WTC11 (cell line): ENCODE data around the gene MYL7. TPM values are rescaled to one million over a fixed set of nuclear protein-coding genes. Genes with fewer than 3 reads are reported as not detected.

ENCODE experiments used
- ATAC-seq: fragments of 200-7000 bp; cut with Tn5 transposase; 2 replicates; pipeline ENCODE4 v1.10.0; 2021; ENCODE audit warnings: mild to moderate bottlenecking, moderate library complexity
- CTCF ChIA-PET: fragments of 300-600 bp; sonication (Branson Sonifier 250); formaldehyde crosslinking; loops from one replicate; lab custom pipeline; 2021; ENCODE audit warnings: antibody characterized with exemption; lab: Charles Lee
- POLR2A ChIA-PET: fragments of 350-600 bp; sonication (Branson Sonifier 250); formaldehyde crosslinking; loops from one replicate; lab custom pipeline; 2021; ENCODE audit warnings: antibody characterized with exemption; lab: Charles Lee
- DNase-seq: peaks from one replicate; pipeline ENCODE4 v3.0.0; 2021; ENCODE audit warnings: low spot score
- H3K27ac Mint-ChIP-seq: 2 replicates; pipeline ENCODE4 v1.8.0; 2021; ENCODE audit warnings: mixed read lengths
- H3K27me3 Mint-ChIP-seq: 2 replicates; pipeline ENCODE4 v1.8.0; 2021; ENCODE audit warnings: low read depth, mild to moderate bottlenecking, moderate library complexity, mixed read lengths
- H3K36me3 Mint-ChIP-seq: 2 replicates; pipeline ENCODE4 v1.8.0; 2021; ENCODE audit warnings: mixed read lengths
- H3K4me1 Mint-ChIP-seq: 2 replicates; pipeline ENCODE4 v1.8.0; 2022; ENCODE audit warnings: mixed read lengths
- H3K4me3 Mint-ChIP-seq: 2 replicates; pipeline ENCODE4 v1.8.0; 2021; ENCODE audit warnings: mild to moderate bottlenecking, moderate library complexity, mixed read lengths
- H3K9me3 Mint-ChIP-seq: 2 replicates; pipeline ENCODE4 v1.8.0; 2021; ENCODE audit warnings: mixed read lengths
- CBFB ChIP-seq: sonication (generic); formaldehyde crosslinking; IDR thresholded peaks from 2 replicates; pipeline ENCODE4 v1.8.1; 2022; ENCODE audit warnings: mild to moderate bottlenecking, low read depth, missing genetic modification reagents
- CREM ChIP-seq: sonication (generic); formaldehyde crosslinking; IDR thresholded peaks from 2 replicates; pipeline ENCODE4 v1.8.1; 2022; ENCODE audit warnings: mild to moderate bottlenecking, missing genetic modification reagents, moderate library complexity
- EMX1 ChIP-seq: fragments of 250-450 bp; sonication (Bioruptor Pico); IDR thresholded peaks from 2 replicates; pipeline ENCODE4 v1.8.0; 2021; ENCODE audit warnings: mild to moderate bottlenecking
- ESRRA ChIP-seq: sonication (generic); formaldehyde crosslinking; IDR thresholded peaks from 2 replicates; pipeline ENCODE4 v1.8.1; 2022; ENCODE audit warnings: mild to moderate bottlenecking, missing genetic modification reagents, borderline replicate concordance
- HMGA2 ChIP-seq: fragments of 250-450 bp; sonication (Bioruptor Pico); IDR thresholded peaks from 2 replicates; pipeline ENCODE4 v1.4.0; 2021; ENCODE audit warnings: mild to moderate bottlenecking, moderate library complexity
- JAZF1 ChIP-seq: fragments of 250-450 bp; sonication (Bioruptor Pico); IDR thresholded peaks from 2 replicates; pipeline ENCODE4 v1.9.0; 2021; ENCODE audit warnings: moderate library complexity, mild to moderate bottlenecking, inconsistent platforms
- JUN ChIP-seq: sonication (generic); formaldehyde crosslinking; IDR thresholded peaks from 2 replicates; pipeline ENCODE4 v1.8.0; 2023; ENCODE audit warnings: mild to moderate bottlenecking, missing genetic modification reagents
- NFATC4 ChIP-seq: fragments of 250-450 bp; sonication (Bioruptor Pico); IDR thresholded peaks from 2 replicates; pipeline ENCODE4 v1.9.0; 2021; ENCODE audit warnings: mild to moderate bottlenecking
- ZNF263 ChIP-seq: sonication (generic); formaldehyde crosslinking; IDR thresholded peaks from 2 replicates; pipeline ENCODE4 v1.8.1; 2022; ENCODE audit warnings: low read depth, mild to moderate bottlenecking, moderate library complexity, missing genetic modification reagents
- ZNF396 ChIP-seq: fragments of 250-450 bp; sonication (Bioruptor Pico); IDR thresholded peaks from 2 replicates; pipeline ENCODE4 v1.8.0; 2021; ENCODE audit warnings: mild to moderate bottlenecking, moderate library complexity, borderline replicate concordance
- ZNF423 ChIP-seq: fragments of 250-450 bp; sonication (Bioruptor Pico); IDR thresholded peaks from 2 replicates; pipeline ENCODE4 v2.1.2; 2022; ENCODE audit warnings: mild to moderate bottlenecking, moderate library complexity
- ZNF671 ChIP-seq: fragments of 250-450 bp; sonication (Bioruptor Pico); IDR thresholded peaks from 2 replicates; pipeline ENCODE4 v1.8.0; 2021; ENCODE audit warnings: mild to moderate bottlenecking
- total RNA-seq: library from RNA; stranded (reverse); gene quantifications from 3 replicates; pipeline ENCODE4 v1.2.3, GENCODE V29; 2021
- TF ChIP-seq, protein P1 (sequence below): sonication (generic); formaldehyde crosslinking; IDR thresholded peaks from 2 replicates; pipeline ENCODE4 v1.8.0; 2022; ENCODE audit warnings: mild to moderate bottlenecking, missing genetic modification reagents
- TF ChIP-seq, protein P2 (sequence below): fragments of 250-450 bp; sonication (Bioruptor Pico); conservative IDR thresholded peaks from 2 replicates; pipeline ENCODE4 v1.9.0; 2021; ENCODE audit warnings: mild to moderate bottlenecking
- TF ChIP-seq, protein P3 (sequence below): fragments of 250-450 bp; sonication (Bioruptor Pico); IDR thresholded peaks from 2 replicates; pipeline ENCODE4 v1.9.0; 2021; ENCODE audit warnings: moderate library complexity, mild to moderate bottlenecking, inconsistent platforms, borderline replicate concordance
- TF ChIP-seq, protein P4 (sequence below): sonication (generic); formaldehyde crosslinking; IDR thresholded peaks from 2 replicates; pipeline ENCODE4 v1.8.0; 2022; ENCODE audit warnings: mild to moderate bottlenecking, missing genetic modification reagents
- TF ChIP-seq, protein P5 (sequence below): sonication (generic); formaldehyde crosslinking; IDR thresholded peaks from 2 replicates; pipeline ENCODE4 v1.8.1; 2022; ENCODE audit warnings: mild to moderate bottlenecking, moderate library complexity, missing genetic modification reagents
- TF ChIP-seq, protein P6 (sequence below): fragments of 250-450 bp; sonication (Bioruptor Pico); IDR thresholded peaks from 2 replicates; pipeline ENCODE4 v2.1.2; 2022; ENCODE audit warnings: mild to moderate bottlenecking, moderate library complexity
- TF ChIP-seq, protein P7 (sequence below): sonication (generic); formaldehyde crosslinking; IDR thresholded peaks from 2 replicates; pipeline ENCODE4 v1.8.0; 2023; ENCODE audit warnings: missing genetic modification reagents, mild to moderate bottlenecking, borderline replicate concordance
- TF ChIP-seq, protein P8 (sequence below): sonication (generic); formaldehyde crosslinking; IDR thresholded peaks from 2 replicates; pipeline ENCODE4 v1.8.0; 2023; ENCODE audit warnings: mild to moderate bottlenecking, missing genetic modification reagents

Gene MYL7
- total RNA-seq, 1 experiment from 2014 or later = 0.90 TPM

DNA sequence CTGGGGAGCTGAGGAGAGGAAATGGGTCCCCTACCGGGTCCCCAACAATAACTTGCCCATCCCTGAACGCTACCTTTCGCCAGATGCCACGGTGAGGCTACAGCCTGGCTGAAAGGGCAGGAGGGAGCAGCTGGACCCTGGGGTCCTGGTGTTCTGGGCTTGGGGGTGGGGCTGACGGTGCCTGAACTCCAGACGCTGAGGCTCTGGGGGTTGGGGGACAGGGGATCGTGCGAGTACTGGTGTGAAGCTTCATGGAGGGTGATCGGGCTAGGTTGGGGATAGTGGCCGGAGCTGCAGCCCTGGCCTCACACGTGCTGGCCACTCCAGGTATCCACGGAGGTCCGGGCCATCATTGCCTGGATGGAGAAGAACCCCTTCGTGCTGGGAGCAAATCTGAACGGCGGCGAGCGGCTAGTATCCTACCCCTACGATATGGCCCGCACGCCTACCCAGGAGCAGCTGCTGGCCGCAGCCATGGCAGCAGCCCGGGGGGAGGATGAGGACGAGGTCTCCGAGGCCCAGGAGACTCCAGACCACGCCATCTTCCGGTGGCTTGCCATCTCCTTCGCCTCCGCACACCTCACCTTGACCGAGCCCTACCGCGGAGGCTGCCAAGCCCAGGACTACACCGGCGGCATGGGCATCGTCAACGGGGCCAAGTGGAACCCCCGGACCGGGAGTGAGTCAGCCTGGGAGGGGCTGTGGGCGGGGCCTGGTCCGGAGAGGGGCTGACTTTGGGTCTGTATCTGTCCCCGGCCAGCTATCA, 28.7 kb downstream of the MYL7 start (continued):
- TF ChIP-seq, protein P1, sequence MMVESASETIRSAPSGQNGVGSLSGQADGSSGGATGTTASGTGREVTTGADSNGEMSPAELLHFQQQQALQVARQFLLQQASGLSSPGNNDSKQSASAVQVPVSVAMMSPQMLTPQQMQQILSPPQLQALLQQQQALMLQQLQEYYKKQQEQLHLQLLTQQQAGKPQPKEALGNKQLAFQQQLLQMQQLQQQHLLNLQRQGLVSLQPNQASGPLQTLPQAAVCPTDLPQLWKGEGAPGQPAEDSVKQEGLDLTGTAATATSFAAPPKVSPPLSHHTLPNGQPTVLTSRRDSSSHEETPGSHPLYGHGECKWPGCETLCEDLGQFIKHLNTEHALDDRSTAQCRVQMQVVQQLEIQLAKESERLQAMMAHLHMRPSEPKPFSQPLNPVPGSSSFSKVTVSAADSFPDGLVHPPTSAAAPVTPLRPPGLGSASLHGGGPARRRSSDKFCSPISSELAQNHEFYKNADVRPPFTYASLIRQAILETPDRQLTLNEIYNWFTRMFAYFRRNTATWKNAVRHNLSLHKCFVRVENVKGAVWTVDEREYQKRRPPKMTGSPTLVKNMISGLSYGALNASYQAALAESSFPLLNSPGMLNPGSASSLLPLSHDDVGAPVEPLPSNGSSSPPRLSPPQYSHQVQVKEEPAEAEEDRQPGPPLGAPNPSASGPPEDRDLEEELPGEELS = no peak
- TF ChIP-seq ZNF671 = no peak
- TF ChIP-seq, protein P2, sequence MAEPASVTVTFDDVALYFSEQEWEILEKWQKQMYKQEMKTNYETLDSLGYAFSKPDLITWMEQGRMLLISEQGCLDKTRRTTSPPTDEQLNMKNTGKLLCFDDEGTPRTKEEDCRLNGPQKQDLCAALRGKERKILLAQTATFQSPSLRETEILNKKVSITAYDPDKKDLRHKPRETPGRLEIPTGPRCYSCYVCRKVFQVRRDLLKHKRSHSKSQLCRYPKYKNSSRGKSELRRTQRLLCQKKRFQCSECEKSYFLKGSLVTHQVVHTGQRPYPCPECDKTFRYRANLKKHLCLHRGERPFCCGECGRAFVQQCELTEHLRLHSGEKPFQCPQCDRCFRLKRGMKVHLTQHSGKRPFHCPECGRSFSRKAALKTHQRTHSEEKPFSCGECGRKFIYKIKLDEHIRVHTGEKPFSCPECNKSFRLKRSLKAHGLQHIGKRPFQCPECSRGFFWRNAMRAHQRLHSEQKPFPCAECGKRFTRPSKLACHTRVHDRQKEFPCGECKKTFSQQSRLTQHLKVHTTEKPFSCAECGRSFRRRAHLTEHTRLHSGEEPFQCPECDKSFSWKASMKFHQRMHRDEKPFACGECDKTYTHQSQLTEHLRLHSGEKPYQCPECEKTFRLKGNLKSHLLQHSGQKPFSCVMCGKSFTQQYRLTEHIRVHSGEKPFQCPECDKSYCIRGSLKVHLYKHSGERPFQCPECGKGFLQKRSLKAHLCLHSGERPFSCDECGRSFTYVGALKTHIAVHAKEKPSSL = no peak

DNA sequence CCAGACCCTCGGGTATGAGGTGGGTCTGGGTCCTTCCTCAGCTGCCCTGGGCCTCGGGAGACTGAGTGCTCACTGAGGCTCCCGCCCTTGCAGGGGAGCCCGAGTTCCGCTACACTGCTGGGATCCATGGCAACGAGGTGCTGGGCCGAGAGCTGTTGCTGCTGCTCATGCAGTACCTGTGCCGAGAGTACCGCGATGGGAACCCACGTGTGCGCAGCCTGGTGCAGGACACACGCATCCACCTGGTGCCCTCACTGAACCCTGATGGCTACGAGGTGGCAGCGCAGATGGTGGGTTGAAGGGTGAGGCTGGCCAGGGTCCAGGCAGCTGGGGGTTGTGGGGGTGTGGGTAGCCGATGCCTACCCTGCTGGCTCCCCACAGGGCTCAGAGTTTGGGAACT, 29.4 kb downstream of the MYL7 start:
- POLR2A ChIA-PET = interaction anchor here (0.6 to 1.5 kb wide), 2 partner anchors 46 to 318 kb away, joined by 3 read pairs; no protein-coding TSS in a partner anchor

More for the DNA sequence above, 29.4 kb downstream of the MYL7 start:
- ATAC-seq (no peak), DNase-seq (no peak)
- CTCF ChIA-PET = interaction anchor here (2.0 kb wide), 1 partner anchor 11 kb away, joined by 13 read pairs; the partner anchor contains the start of gene POLD2
- H3K4me3 Mint-ChIP-seq = no peak overlapping the region
- no peaks in the 10 kb centered on the region for H3K27me3 Mint-ChIP-seq
- TF ChIP-seq ZNF396 (CRISPR knock-in tag) (no peak), CREM (no peak), JAZF1 (CRISPR knock-in tag) (no peak), EMX1 (CRISPR knock-in tag) (no peak), ESRRA (CRISPR knock-in tag) (no peak), ZNF263 (CRISPR knock-in tag) (no peak), NFATC4 (CRISPR knock-in tag) (no peak), ZNF423 (CRISPR knock-in tag) (no peak), JUN (CRISPR knock-in tag) (no peak), CBFB (no peak), HMGA2 (CRISPR knock-in tag) (no peak)
- TF ChIP-seq, protein P3, sequence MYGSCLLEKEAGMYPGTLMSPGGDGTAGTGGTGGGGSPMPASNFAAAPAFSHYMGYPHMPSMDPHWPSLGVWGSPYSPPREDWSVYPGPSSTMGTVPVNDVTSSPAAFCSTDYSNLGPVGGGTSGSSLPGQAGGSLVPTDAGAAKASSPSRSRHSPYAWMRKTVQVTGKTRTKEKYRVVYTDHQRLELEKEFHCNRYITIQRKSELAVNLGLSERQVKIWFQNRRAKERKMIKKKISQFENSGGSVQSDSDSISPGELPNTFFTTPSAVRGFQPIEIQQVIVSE (CRISPR knock-in tag) = no peak
- TF ChIP-seq, protein P4, sequence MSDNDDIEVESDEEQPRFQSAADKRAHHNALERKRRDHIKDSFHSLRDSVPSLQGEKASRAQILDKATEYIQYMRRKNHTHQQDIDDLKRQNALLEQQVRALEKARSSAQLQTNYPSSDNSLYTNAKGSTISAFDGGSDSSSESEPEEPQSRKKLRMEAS (CRISPR knock-in tag) = no peak
- TF ChIP-seq, protein P5, sequence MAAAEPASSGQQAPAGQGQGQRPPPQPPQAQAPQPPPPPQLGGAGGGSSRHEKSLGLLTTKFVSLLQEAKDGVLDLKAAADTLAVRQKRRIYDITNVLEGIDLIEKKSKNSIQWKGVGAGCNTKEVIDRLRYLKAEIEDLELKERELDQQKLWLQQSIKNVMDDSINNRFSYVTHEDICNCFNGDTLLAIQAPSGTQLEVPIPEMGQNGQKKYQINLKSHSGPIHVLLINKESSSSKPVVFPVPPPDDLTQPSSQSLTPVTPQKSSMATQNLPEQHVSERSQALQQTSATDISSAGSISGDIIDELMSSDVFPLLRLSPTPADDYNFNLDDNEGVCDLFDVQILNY (CRISPR knock-in tag) = no peak
- TF ChIP-seq, protein P6, sequence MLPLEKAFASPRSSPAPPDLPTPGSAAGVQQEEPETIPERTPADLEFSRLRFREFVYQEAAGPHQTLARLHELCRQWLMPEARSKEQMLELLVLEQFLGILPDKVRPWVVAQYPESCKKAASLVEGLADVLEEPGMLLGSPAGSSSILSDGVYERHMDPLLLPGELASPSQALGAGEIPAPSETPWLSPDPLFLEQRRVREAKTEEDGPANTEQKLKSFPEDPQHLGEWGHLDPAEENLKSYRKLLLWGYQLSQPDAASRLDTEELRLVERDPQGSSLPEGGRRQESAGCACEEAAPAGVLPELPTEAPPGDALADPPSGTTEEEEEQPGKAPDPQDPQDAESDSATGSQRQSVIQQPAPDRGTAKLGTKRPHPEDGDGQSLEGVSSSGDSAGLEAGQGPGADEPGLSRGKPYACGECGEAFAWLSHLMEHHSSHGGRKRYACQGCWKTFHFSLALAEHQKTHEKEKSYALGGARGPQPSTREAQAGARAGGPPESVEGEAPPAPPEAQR (CRISPR knock-in tag) = no peak
- TF ChIP-seq, protein P7, sequence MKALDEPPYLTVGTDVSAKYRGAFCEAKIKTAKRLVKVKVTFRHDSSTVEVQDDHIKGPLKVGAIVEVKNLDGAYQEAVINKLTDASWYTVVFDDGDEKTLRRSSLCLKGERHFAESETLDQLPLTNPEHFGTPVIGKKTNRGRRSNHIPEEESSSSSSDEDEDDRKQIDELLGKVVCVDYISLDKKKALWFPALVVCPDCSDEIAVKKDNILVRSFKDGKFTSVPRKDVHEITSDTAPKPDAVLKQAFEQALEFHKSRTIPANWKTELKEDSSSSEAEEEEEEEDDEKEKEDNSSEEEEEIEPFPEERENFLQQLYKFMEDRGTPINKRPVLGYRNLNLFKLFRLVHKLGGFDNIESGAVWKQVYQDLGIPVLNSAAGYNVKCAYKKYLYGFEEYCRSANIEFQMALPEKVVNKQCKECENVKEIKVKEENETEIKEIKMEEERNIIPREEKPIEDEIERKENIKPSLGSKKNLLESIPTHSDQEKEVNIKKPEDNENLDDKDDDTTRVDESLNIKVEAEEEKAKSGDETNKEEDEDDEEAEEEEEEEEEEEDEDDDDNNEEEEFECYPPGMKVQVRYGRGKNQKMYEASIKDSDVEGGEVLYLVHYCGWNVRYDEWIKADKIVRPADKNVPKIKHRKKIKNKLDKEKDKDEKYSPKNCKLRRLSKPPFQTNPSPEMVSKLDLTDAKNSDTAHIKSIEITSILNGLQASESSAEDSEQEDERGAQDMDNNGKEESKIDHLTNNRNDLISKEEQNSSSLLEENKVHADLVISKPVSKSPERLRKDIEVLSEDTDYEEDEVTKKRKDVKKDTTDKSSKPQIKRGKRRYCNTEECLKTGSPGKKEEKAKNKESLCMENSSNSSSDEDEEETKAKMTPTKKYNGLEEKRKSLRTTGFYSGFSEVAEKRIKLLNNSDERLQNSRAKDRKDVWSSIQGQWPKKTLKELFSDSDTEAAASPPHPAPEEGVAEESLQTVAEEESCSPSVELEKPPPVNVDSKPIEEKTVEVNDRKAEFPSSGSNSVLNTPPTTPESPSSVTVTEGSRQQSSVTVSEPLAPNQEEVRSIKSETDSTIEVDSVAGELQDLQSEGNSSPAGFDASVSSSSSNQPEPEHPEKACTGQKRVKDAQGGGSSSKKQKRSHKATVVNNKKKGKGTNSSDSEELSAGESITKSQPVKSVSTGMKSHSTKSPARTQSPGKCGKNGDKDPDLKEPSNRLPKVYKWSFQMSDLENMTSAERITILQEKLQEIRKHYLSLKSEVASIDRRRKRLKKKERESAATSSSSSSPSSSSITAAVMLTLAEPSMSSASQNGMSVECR (CRISPR knock-in tag) = no peak
- TF ChIP-seq, protein P8, sequence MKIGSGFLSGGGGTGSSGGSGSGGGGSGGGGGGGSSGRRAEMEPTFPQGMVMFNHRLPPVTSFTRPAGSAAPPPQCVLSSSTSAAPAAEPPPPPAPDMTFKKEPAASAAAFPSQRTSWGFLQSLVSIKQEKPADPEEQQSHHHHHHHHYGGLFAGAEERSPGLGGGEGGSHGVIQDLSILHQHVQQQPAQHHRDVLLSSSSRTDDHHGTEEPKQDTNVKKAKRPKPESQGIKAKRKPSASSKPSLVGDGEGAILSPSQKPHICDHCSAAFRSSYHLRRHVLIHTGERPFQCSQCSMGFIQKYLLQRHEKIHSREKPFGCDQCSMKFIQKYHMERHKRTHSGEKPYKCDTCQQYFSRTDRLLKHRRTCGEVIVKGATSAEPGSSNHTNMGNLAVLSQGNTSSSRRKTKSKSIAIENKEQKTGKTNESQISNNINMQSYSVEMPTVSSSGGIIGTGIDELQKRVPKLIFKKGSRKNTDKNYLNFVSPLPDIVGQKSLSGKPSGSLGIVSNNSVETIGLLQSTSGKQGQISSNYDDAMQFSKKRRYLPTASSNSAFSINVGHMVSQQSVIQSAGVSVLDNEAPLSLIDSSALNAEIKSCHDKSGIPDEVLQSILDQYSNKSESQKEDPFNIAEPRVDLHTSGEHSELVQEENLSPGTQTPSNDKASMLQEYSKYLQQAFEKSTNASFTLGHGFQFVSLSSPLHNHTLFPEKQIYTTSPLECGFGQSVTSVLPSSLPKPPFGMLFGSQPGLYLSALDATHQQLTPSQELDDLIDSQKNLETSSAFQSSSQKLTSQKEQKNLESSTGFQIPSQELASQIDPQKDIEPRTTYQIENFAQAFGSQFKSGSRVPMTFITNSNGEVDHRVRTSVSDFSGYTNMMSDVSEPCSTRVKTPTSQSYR (CRISPR knock-in tag) = no peak
- H3K27ac Mint-ChIP-seq = no peak overlapping the region; the same call in 1 of the 2 replicates
- H3K36me3 Mint-ChIP-seq = peaks cover 17% of the 10 kb centered on the region
- H3K9me3 Mint-ChIP-seq = no peaks in the 10 kb centered on the region
- H3K4me1 Mint-ChIP-seq = 0 out of 2 replicates have a peak, but pooled peaks cover 2% of the 10 kb centered on the region
